Suppressor macrophage (primary cell): ENCODE data around the gene STARD3.
A peak's percentile ranks its signal among the peaks of the same experiment; 100 is the strongest.

Experiments
- DNase-seq, 4 experiments: peaks; one replicate each; pipeline ENCODE4 v3.0.0-alpha.2; 2020 to 2022

Gene STARD3

GRCh38 chr17:39604911-39605491 lies 31.9 kb upstream of the STARD3 start:
- no peak for DNase-seq

DNA sequence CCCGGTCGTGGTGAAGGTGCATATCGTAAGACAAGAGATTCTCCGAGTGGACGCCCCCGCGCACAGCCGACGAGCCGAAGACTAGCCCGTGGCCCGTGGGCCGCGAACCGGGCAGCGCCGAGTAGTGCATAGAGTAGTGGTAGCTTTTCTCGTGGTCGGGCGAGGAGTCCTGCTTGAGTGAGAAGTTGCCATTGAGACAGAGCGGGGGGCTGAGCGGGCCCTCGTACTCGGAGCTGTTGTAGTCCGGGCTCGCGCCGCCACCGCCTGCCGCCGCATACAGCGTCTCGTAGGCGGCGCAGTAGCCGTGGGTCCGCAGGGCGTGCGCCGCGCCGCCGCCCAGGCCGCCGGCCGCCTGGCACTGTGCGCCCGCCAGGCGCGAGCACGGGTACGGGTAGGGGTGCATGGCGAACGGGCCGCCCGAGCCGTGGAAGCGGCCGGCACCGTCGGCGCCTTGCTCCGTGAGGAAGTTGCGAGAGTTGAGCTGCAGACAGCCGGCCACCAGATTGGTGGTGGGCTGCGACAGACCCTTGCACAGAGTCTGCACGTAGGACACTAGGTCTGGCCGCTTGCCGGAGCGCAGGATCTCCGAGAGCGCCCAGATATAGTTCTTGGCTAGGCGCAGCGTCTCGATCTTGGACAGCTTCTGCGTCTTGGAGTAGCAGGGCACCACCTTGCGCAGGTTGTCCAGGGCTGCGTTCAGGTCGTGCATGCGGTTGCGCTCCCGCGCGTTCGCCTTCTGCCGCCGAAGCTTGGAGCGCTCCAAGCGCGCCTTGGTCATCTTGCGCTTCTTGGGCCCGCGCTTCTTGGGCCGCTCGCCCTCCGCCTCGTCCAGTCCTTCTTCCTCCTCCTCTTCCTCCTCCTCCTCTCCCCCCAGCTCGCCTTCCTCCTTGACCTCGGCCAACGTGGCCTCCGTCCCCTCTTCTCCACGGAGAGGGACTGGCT lies 31.2 kb upstream of the STARD3 start:
- peak in 1 of 4 experiments; percentile 43 for DNase-seq

DNA sequence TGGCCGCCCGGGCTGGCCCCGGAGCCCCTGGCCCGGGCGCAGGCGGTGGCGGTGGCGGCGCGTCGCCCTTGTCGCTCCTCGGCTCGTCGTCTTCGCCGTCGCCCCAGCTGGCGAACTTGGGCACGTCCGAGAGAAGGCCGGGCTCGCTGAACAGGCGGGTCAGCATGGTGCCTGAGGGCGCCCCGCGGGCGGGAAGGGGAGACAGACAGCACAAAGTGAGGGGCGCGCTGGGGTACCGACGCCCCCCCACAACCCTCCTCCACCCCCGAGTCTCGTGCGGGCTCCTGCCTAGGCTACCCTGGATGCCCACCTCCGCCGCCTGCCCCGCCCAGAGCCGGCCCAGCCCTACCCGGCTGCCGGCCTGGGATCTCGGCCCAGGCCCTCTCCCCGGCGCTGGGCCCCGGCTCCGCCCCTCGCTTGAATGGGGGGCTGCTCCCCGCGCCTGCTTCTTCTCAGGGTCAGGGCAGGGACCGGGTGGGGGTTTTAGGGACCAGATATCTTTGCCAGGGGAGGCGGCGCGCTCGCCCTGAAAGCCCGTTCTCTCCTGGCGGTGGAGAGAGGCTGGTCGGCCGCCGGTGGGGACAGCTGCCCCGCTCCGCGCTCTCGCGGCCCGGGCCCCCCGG lies 30.4 kb upstream of the STARD3 start:
- DNase-seq: peak in 1 of 4 experiments; percentile 21

DNA sequence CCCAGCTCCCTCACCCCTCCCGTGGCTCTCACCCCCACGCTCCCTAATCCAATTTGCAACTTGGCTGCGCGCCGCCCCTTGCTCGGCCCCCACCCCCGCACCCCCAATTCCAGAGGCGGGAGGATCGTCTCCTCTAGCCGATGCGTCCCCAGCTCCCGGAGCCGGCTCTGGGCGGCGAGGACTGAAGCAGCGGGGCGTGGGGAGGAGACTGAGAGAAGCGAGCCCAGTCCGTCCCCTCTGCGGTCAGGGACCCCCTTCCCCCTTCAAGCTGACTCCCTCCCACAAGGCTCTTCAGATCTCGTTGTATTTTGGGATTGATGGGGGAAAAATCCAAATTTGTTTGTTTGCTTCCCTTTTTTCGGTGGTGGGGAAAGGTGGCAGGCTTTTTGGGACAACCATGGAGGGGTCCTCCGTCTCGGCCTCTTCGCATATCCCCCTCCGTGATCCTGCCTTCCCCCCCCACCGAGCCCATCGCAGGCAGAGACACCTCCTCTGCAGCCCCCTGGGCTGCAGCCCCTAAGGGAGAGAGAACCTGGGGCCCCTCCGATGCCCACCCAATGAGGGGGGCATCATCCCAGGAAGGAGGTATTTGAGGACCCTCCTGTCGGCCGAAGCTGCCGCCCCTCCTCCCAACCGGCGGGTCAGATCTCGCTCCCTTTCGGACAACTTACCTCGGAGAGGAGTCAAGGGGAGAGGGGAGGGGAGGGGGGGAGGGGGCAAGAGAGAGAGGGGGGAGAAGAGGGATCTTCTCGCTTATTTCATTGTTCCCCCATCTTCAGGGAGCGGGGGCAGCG lies 29.7 kb upstream of the STARD3 start:
- DNase-seq: no peak

DNA sequence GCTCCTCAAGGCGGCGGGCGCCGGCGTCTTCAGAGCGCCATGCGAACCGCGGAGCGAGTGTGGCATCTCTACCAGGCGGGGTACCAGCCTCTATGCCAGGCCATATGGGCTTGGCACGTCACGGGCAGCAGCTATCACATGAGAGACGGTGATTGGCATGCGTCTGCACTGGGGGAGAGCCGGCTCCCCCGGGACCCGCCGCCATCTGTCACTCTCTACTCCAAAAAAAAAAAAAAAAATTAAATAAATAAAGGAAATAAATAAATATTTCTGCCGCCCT lies 29.2 kb upstream of the STARD3 start, which contains the start of gene NEUROD2:
TSS of gene NEUROD2 (minus strand) at position 70 of the 280 bp plus-strand sequence. CDS start 1,321 bp downstream, outside the sequence.
- no peak for DNase-seq

GRCh38 chr17:39608142-39608981 lies 28.6 kb upstream of the STARD3 start:
- no peak for DNase-seq

- DNase-seq: no peak
Measured at GRCh38 chr17:39609416-39610025, 27.4 kb upstream of the STARD3 start.

GRCh38 chr17:39611401-39612112 lies 25.4 kb upstream of the STARD3 start:
- no peak for DNase-seq

DNA sequence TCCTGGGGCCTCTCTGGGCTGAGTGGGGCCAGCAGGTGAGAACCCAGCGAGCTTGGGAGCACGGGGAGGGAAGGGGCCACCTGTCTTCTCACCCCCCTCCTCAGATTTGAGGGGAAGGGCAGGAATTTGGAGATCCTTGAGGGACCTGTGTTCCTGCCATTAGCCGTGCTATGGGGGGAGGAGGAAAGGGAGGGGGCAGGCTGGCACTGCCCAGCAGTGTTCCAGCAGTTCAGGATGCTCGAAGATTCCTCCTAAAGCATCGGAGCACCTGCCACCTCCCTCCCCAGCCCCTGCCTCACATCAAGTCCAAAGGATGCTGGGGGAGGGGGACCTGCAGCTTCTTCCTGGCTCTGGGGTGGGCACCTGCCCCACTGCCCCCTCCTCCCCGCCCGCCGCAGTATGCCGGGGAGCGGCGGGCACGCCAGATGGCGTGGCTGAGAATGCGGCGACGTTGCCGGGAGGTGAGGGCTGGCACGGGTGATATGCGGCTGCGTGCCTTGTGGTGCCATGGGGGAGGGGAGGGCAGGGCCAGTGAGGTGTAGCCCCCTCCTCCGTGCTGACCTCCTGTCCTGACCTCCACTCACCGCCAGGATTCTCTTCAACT lies 24.6 kb upstream of the STARD3 start:
- DNase-seq: no peak

GRCh38 chr17:39612935-39613464 lies 23.9 kb upstream of the STARD3 start:
- no peak for DNase-seq

GRCh38 chr17:39614545-39615157 lies 22.3 kb upstream of the STARD3 start:
- no peak for DNase-seq

GRCh38 chr17:39615434-39615833 lies 21.5 kb upstream of the STARD3 start:
- DNase-seq: no peak

DNA sequence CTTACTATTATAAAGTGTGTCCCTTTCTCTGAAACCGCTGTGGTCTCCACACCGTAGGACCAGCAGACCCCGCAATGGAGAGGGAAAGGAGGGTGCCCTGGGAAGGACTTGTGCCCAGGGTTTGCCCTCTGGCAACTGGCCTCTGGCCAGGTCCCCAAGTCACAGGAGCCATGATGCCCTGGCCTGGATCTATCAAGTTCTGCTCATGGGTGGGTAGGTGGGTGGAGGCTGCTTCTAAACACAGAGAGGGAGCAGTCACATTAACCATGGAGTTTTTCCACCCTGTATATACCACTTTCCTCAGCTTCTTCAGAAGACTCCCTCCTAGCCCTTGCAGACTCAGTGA lies 19.9 kb upstream of the STARD3 start:
- DNase-seq: no peak

DNA sequence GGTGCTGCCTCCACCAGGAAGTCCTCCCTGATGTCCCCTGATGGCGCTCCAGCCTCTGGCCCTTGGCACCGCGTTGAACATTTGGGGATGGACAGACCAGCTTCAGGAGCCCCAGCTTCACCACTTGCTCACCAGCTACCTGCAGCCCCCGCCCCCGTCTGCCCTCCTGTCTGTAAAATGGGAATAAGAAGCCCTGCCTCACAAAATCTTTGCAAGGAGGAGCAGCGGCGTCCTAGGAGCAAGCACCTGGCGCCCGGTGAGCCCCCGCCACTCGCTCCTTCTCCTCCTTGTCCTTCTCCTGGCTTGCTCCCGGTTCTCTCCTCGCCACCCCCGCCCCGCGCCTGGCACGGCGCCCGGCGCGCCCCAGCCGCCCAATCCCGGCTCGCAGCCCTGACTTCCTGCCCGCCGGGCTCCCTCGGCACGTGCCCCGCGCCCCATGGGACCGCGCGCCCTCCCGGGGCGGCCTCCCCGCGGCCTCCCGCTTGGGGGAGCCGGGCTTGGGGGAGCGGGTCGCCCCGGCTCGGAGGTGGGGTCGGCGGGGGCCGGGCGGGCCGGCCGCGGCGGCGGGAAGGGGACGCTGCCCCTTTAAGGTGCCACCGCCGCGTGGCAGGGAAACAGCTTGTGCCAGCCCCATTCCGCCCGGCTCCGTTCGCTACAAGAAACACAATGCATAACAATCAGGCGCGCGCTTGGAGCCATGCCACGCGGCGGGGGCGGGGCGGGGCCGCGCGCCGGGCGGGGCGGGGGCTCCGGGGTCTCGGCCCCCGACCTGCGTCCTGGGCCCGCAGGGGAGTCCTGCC lies 19.3 kb upstream of the STARD3 start:
- DNase-seq: peak; percentile 59 to 82 (median 70)

DNA sequence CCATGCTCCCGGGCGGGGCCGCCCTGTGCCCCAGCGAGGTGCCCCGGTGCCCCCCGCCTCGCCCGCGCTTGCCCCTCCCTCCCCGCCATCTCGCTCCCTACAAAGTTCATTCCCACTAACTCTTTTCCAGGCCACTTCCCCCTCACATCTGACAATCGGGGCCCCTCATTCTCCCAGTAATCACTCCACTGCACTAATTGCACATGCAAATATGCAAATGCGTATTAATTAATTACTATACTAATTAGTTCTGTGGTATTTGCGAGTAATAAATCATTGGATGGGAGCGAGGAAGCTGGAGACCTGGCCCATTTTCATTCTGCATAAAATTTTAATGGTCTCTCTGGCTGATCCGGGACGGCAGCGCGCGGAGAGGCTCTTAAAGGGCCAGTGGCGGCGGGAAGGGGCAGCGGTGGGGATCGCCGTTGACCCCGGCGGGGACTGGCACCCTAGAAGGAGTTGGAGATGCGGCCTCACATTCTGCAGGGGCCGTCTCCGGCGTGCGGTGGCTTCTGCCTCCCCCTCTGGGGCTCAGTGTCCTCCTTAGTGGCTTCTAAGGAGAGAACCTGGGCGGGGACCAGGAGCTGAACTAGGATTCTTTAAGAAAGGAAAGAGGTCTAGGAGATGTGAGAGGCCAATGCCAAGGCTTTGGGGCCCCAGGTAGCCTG lies 18.6 kb upstream of the STARD3 start:
- DNase-seq: peak in 3 of 4 experiments; percentile 24 to 48 (median 41)

DNA sequence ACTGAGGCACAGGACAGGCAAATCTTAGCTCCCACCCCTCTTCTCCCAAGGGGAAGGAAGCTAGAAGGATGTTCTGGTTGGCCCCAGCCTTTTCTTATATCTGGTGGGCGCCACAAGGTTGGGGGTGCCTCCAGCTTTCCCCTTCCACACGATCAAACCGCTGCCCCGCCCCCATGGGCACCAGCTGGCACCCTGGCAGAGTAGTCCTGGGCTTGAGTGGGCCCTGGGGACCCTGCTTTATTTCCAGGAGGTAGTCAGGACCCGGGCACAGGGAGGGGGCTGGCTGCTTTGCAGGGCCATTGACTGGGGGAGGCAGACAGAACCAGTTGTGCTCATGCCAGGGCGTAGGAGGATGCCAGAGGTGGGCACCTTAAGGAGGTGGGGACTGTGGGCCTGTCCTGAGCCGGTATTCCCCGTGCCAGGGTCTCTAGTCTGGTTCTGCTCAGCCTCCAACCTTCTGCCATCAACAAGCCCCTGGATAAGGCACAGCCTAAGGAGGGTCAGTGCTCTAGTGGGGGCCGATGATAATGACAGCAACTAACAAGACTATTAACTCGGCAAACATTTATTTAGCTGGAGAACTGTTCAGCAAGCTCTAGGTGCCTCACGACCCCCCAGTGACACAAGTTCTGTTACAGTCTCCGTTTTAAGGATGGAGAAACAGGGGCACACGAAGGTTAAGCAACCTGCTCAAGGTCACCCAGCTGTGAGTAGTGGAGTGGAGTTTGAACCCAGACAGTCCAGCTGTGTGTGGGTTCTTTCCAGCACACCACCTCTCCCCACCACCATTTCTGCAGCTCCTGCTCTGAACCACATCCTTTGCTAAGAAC lies 17.8 kb upstream of the STARD3 start:
- no peak for DNase-seq

DNA sequence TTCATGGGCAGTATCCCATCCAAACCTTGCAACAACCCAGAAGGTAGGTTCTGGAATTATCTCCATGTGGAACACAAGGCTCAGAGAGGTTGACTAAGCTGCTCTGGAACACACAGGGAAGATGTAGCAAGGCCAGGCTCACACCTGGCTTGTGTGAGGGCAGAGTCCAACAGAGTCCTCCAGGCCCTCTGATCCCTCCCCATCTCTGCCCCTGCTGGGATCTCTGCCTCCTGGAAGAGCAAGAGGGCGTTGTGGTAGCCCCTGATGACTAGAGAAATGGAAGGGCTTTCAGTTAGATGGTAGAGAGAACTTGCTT lies 17.2 kb upstream of the STARD3 start:
- DNase-seq: no peak
